ENCODE data around the gene SNX32. TPM values are rescaled to one million over a fixed set of nuclear protein-coding genes. Genes with fewer than 3 reads are reported as not detected.

The SNX32 gene
- total RNA-seq, 2 experiments from 2014 or later: 2.9 to 3.0 TPM

GRCh38 chr11:65862941-65863888 lies 29.5 kb downstream of the SNX32 start:
- peaks cover 46% of the 10 kb centered on the region for H3K36me3 Mint-ChIP-seq (ENCODE audit: low read depth)
- DNase-seq (no peak), ATAC-seq (no peak)
- ChIA-PET POLR2A (interaction anchor here (1.6 to 1.7 kb wide), 2 partner anchors 8 to 28 kb away, joined by 3 to 6 read pairs; partner anchors contain the start of gene CCDC85B), CTCF (interaction anchor here (0.5 to 6.6 kb wide), 5 partner anchors 26 to 402 kb away, joined by 3 to 210 read pairs (median 3); partner anchors contain the start of genes BANF1, CCDC85B and FIBP)
- no peaks in the 10 kb centered on the region for H3K27me3 Mint-ChIP-seq
- peak overlapping the region; percentile 72 for H3K27ac Mint-ChIP-seq
- intact Hi-C loops (cut with DNase I, micrococcal nuclease): no loop called here
- peak overlapping the region; percentile 42 for H3K4me3 Mint-ChIP-seq
- H3K9me3 Mint-ChIP-seq (ENCODE audit: low read depth): no peaks in the 10 kb centered on the region
- peaks cover 17% of the 10 kb centered on the region for H3K4me1 Mint-ChIP-seq

GRCh38 chr11:65863889-65864705 lies 30.3 kb downstream of the SNX32 start:
- Mint-ChIP-seq H3K36me3 (ENCODE audit: low read depth) (peaks cover 46% of the 10 kb centered on the region), H3K27ac (no peak overlapping the region), H3K9me3 (ENCODE audit: low read depth) (no peaks in the 10 kb centered on the region), H3K4me1 (peaks cover 15% of the 10 kb centered on the region), H3K4me3 (no peak overlapping the region), H3K27me3 (no peaks in the 10 kb centered on the region)
- intact Hi-C loops (cut with DNase I, micrococcal nuclease): no loop called here
- no peak for ATAC-seq
- POLR2A ChIA-PET: interaction anchor here (1.7 kb wide), 1 partner anchor 7 kb away, joined by 6 read pairs; no protein-coding TSS in a partner anchor
- DNase-seq: no peak
- CTCF ChIA-PET: interaction anchor here (0.6 kb wide), 2 partner anchors 138 to 401 kb away, joined by 3 read pairs; partner anchors contain the start of gene BANF1

- intact Hi-C loops (cut with DNase I, micrococcal nuclease): no loop called here
Measured at GRCh38 chr11:65864706-65865471, 31.1 kb downstream of the SNX32 start.

GRCh38 chr11:65865550-65866172 lies 31.9 kb downstream of the SNX32 start:
- H3K27ac Mint-ChIP-seq: no peak overlapping the region
- intact Hi-C loops (cut with DNase I, micrococcal nuclease): no loop called here
- peaks cover 14% of the 10 kb centered on the region for H3K4me1 Mint-ChIP-seq
- no peaks in the 10 kb centered on the region for H3K9me3 Mint-ChIP-seq (ENCODE audit: low read depth)
- H3K27me3 Mint-ChIP-seq: no peaks in the 10 kb centered on the region
- peaks cover 45% of the 10 kb centered on the region for H3K36me3 Mint-ChIP-seq (ENCODE audit: low read depth)
- POLR2A ChIA-PET: interaction anchor here (0.7 to 1.2 kb wide), 2 partner anchors 14 to 25 kb away, joined by 3 read pairs; partner anchors contain the start of gene CCDC85B
- no peak for ATAC-seq
- H3K4me3 Mint-ChIP-seq: no peak overlapping the region
- DNase-seq: no peak
- CTCF ChIA-PET: interaction anchor here (0.9 to 1.0 kb wide), 2 partner anchors 19 to 24 kb away, joined by 3 read pairs; partner anchors contain the start of gene CCDC85B

More at GRCh38 chr11:65864706-65865471, 31.1 kb downstream of the SNX32 start:
- Mint-ChIP-seq H3K36me3 (ENCODE audit: low read depth) (peaks cover 46% of the 10 kb centered on the region), H3K4me3 (no peak overlapping the region), H3K27ac (no peak overlapping the region), H3K27me3 (no peaks in the 10 kb centered on the region), H3K4me1 (peaks cover 14% of the 10 kb centered on the region), H3K9me3 (ENCODE audit: low read depth) (no peaks in the 10 kb centered on the region)
- DNase-seq: no peak
- ATAC-seq: no peak
- CTCF ChIA-PET: interaction anchor here (0.7 to 0.9 kb wide), 2 partner anchors 20 to 120 kb away, joined by 3 read pairs; no protein-coding TSS in a partner anchor
- POLR2A ChIA-PET: no interaction called here

GRCh38 chr11:65866509-65867283 lies 32.9 kb downstream of the SNX32 start:
- H3K4me3 Mint-ChIP-seq: no peak overlapping the region
- no peaks in the 10 kb centered on the region for H3K27me3 Mint-ChIP-seq
- no peak for ATAC-seq
- ChIA-PET POLR2A (interaction anchor here (0.7 to 1.2 kb wide), 2 partner anchors 15 to 24 kb away, joined by 3 read pairs; partner anchors contain the start of gene CCDC85B), CTCF (interaction anchor here (0.8 to 1.0 kb wide), 2 partner anchors 23 to 178 kb away, joined by 3 read pairs; partner anchors contain the start of gene CCDC85B)
- intact Hi-C loops (cut with DNase I, micrococcal nuclease): no loop called here
- no peak for DNase-seq
- H3K36me3 Mint-ChIP-seq (ENCODE audit: low read depth): peaks cover 41% of the 10 kb centered on the region
- H3K9me3 Mint-ChIP-seq (ENCODE audit: low read depth): no peaks in the 10 kb centered on the region
- H3K4me1 Mint-ChIP-seq: peaks cover 13% of the 10 kb centered on the region
- no peak overlapping the region for H3K27ac Mint-ChIP-seq

GRCh38 chr11:65867284-65868071 lies 33.7 kb downstream of the SNX32 start:
- Mint-ChIP-seq H3K27me3 (no peaks in the 10 kb centered on the region), H3K9me3 (ENCODE audit: low read depth) (no peaks in the 10 kb centered on the region), H3K4me3 (no peak overlapping the region), H3K36me3 (ENCODE audit: low read depth) (peaks cover 39% of the 10 kb centered on the region), H3K27ac (no peak overlapping the region), H3K4me1 (peaks cover 10% of the 10 kb centered on the region)
- ChIA-PET POLR2A (interaction anchor here (0.6 kb wide), 1 partner anchor 104 kb away, joined by 3 read pairs; no protein-coding TSS in a partner anchor), CTCF (interaction anchor here (0.8 to 4.8 kb wide), 4 partner anchors 7 to 177 kb away, joined by 3 to 76 read pairs (median 24); partner anchors contain the start of genes CCDC85B, FIBP and MUS81)
- DNase-seq (peak; percentile 43), ATAC-seq (no peak)
- intact Hi-C loops (cut with DNase I, micrococcal nuclease): no loop called here

- CTCF ChIA-PET: interaction anchor here (1.0 to 4.8 kb wide), 3 partner anchors 8 to 19 kb away, joined by 3 to 76 read pairs (median 45); partner anchors contain the start of genes CCDC85B, FIBP and MUS81
- H3K27me3 Mint-ChIP-seq: no peaks in the 10 kb centered on the region
- H3K4me3 Mint-ChIP-seq: no peak overlapping the region
- ATAC-seq (peak; percentile 40), DNase-seq (peak; percentile 52)
- H3K9me3 Mint-ChIP-seq (ENCODE audit: low read depth): no peaks in the 10 kb centered on the region
- peaks cover 33% of the 10 kb centered on the region for H3K36me3 Mint-ChIP-seq (ENCODE audit: low read depth)
- POLR2A ChIA-PET: interaction anchor here (0.6 to 1.4 kb wide), 3 partner anchors 8 to 103 kb away, joined by 3 to 6 read pairs (median 4); partner anchors contain the start of genes CCDC85B and MUS81
- H3K27ac Mint-ChIP-seq: no peak overlapping the region
- H3K4me1 Mint-ChIP-seq: peaks cover 8% of the 10 kb centered on the region
- intact Hi-C loops (cut with DNase I, micrococcal nuclease): no loop called here
Measured at GRCh38 chr11:65868076-65868667, 34.4 kb downstream of the SNX32 start.

GRCh38 chr11:65868907-65869306 lies 35.1 kb downstream of the SNX32 start:
- no peaks in the 10 kb centered on the region for H3K27me3 Mint-ChIP-seq
- H3K4me3 Mint-ChIP-seq: no peak overlapping the region
- peaks cover 27% of the 10 kb centered on the region for H3K36me3 Mint-ChIP-seq (ENCODE audit: low read depth)
- no peak overlapping the region for H3K27ac Mint-ChIP-seq
- intact Hi-C loops (cut with DNase I, micrococcal nuclease): no loop called here
- H3K9me3 Mint-ChIP-seq (ENCODE audit: low read depth): no peaks in the 10 kb centered on the region
- peaks cover 12% of the 10 kb centered on the region for H3K4me1 Mint-ChIP-seq
- CTCF ChIA-PET: interaction anchor here (0.8 to 4.8 kb wide), 3 partner anchors 8 to 154 kb away, joined by 3 to 76 read pairs (median 45); partner anchors contain the start of genes CCDC85B, FIBP and MUS81
- ATAC-seq (no peak), DNase-seq (peak; percentile 6)
- POLR2A ChIA-PET: interaction anchor here (0.9 to 1.4 kb wide), 2 partner anchors 9 to 21 kb away, joined by 4 to 6 read pairs; partner anchors contain the start of genes CCDC85B and MUS81

Data from activated CD4-positive, alpha-beta T cell treated with anti-CD3 and anti-CD28 coated beads for 36 hours (primary cell).